GM19023 (cell line): Measurements from ENCODE around the gene KCNMA1.

Experiments
- ATAC-seq: cut with Tn5 transposase; IDR thresholded peaks from one replicate; pipeline ENCODE4 v1.9.1; 2021; ENCODE audit warnings: mild to moderate bottlenecking, moderate library complexity; ENCODE audit not compliant: unreplicated experiment

Gene KCNMA1

DNA sequence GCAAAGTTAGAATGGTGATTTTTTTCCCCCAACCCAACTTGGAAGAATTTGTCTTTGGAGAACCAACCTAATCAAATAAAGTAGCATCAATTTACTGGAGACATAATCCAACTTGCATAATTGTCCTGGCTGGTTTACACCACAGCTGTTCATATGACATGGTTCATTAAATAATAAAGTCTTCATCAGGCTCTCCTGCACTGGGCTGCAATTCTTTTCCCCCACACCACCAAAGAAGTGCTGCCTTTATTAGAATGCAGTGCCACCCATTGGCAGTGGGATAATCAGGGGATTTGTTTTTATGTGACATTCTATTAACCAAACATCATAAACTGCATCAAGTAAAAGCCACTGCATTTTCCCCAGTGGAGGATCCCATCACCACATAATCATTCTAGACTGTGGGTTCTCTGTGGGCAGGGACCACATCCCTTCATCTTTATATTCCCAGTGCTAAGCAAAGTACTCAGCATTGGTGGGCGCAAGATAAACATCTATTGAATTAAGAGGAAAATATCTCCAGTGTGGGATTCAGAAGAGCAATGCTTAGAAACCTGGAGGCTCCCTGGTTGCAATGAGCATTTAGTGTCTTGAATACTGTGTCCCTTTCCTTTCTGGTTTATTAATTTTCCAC lies 322.0 kb downstream of the KCNMA1 start:
- no peak for ATAC-seq

GRCh38 chr10:77313066-77313750 lies 324.4 kb downstream of the KCNMA1 start:
- no peak for ATAC-seq

GRCh38 chr10:77311186-77311585 lies 326.4 kb downstream of the KCNMA1 start:
- ATAC-seq: no peak

DNA sequence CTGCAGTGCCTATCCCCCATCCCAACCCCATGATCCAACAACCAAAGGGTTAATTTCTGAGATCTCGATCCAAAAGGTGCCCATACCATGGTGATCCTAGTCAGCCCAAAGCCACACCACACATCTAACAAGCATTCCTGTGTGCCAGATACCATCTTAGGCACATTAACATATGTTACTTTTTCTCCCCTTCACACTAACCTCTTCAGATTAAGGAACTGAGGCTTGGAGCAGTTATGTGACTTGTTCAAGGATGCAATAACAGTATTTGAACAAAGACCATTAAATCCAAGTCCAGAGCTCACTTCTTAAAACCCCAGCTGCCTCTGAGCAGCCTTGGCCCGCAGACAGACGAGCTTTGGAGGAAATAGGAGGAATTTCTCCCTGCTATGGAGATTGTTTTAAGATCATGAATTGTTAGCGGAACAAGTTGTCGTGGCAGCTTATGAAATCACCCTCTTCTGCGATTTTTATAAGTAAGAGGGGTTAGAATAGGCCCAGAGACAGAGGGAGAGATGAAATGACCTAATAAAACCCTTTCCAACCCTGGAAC lies 327.2 kb downstream of the KCNMA1 start:
- ATAC-seq: no peak

GRCh38 chr10:77309509-77309908 lies 328.1 kb downstream of the KCNMA1 start:
- ATAC-seq: no peak

DNA sequence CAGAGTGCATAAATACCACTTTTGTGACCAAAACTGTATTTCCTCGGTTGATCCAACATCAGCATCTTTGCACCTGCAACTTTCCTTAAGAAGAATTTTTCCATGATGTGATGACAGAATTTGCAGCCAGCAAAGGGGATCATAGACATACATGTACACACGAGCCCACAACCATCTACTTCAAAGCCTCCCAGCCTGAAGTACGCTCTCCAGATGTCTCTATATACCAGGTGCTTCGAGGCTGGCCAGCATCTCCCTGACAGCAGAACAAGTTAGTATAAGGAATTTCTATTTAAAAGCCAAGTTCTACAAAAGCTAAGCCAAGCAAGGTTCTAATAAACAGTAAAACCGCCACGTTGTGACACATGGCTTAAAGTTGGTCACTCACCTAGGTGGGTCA lies 328.5 kb downstream of the KCNMA1 start:
- ATAC-seq: no peak

DNA sequence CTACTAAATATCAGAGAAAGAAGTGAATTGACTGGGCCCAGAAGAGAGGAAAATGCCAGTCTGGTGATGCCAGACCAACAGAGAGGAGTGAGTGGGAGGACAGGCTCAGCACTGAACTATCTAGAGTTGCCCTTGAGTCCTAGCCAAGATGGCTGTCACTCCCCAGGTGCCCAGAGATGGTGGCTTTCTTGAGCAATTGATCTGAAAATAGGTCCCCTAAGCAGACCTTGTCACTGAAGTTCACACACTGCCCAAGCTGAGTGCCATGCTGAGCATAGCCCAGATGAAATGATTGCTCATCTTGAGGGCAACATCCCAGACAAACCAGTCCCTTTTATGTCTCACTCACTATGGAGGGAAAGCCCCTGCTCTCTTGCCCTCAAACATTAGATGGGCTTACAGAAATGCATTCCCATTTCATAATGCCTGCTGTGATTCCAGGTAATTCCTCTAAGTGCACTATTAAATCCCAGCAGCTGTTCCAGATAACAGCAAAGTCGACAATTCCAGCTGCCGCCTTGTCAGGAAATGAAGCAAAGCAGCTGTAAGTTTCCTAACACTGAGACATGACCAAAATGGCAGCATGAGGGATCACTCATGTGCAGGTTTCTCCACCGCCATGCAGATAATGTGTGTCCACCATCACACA lies 329.4 kb downstream of the KCNMA1 start:
- no peak for ATAC-seq

DNA sequence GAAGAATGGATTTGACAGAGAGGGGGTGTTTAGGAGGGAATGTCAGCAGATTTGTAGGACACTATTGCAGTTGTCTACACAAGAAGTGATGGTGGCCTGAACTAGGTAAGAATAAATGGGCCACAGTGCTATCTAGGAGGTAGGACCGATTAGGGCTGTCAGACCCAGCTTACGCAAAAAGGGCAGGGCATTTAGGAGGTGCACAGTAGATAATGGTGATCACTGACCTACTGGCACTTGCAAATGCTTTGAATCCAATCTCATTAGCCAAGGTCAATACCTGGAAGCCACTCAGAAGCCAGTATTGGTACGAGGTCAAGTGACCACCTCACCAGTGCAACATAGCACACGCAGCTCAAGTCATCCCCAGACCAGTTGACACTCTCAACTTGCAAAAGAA lies 330.9 kb downstream of the KCNMA1 start:
- ATAC-seq: no peak

GRCh38 chr10:77305650-77306632 lies 331.7 kb downstream of the KCNMA1 start:
- no peak for ATAC-seq

DNA sequence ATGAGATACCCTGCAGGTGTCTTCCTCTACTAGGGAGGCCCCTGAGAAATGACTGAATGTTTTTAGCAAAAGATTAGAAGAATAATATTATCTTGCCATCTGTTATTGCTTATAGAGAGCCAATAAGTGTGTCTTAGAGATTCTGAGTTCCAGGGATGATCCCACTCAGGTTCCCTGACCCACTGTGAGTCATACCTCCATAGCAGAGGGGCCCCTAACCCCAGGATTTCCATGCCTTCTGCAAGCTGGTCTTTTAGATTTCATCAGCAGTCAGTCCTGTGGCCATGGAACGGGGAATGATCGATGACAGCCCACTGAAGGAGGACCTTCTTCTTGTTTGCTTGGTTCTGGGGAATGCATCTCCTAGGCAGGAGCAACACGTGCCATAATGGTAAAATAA lies 333.4 kb downstream of the KCNMA1 start:
- ATAC-seq: no peak

DNA sequence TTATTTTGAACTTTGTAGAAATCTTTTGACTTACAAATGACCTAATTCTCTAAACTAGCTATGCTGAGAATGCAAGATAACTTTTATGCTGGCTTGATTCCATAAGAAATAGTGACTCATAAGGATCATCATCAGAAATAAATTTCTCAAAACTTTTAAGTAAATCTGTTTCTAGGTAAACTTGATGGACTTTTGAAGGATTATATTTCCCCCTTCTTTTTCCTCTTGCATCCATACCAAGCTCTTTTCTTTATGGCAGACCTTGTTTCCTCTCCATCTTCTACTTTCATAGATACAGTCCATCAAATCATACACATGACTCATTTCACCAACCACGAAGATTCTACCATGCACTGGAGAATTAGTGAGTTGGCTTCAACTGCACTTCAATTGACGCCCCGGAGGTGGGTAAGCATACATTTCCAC lies 336.3 kb downstream of the KCNMA1 start:
- ATAC-seq: no peak

DNA sequence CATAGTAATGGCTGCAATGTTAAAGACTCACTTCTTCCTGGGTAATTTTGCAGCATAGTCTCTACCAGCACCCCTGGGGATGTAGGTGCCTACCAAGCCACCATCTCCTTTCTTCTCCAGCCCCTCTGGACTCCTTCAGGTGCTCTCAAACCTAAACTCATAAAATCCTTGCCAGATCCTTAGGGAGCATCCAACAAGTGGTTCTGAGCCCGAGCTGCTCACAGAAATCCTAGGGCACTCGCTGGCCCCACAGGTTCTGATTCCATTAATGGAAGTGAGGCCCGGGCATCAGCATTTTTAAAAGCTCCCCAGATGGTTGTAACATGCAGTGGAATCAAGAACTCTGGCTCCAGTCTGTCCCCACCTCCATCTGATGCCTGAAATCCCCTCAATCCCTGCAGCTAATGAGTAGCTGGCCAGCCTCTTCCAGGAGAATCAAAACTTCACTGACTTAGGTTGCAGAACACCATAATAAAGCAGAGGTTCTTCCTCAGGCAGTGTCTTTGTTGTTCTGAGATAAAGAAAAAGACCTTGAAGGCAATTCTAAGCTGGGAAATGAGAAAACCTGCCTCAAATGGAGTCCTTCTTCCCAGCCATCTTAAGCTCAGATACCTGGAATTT lies 336.8 kb downstream of the KCNMA1 start:
- ATAC-seq: no peak

- ATAC-seq: no peak
These were observed 338.3 kb downstream of the KCNMA1 start for GRCh38 chr10:77299320-77299719.

DNA sequence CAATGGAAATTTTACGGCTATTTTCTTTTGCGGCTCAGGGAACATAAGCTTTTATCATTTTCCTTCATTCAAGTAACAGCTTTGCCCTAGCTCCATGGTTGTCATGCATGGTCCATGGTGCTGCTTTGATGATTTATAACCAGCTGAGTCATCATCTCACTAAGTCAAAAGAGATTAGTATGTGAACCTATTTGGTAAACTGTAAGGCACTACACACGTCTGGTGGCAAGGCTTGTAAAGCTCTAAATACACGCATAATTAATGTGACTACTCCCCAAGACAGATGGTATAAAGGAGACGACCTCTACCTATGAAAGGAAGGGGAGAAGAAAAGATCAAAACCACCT lies 340.2 kb downstream of the KCNMA1 start:
- no peak for ATAC-seq

DNA sequence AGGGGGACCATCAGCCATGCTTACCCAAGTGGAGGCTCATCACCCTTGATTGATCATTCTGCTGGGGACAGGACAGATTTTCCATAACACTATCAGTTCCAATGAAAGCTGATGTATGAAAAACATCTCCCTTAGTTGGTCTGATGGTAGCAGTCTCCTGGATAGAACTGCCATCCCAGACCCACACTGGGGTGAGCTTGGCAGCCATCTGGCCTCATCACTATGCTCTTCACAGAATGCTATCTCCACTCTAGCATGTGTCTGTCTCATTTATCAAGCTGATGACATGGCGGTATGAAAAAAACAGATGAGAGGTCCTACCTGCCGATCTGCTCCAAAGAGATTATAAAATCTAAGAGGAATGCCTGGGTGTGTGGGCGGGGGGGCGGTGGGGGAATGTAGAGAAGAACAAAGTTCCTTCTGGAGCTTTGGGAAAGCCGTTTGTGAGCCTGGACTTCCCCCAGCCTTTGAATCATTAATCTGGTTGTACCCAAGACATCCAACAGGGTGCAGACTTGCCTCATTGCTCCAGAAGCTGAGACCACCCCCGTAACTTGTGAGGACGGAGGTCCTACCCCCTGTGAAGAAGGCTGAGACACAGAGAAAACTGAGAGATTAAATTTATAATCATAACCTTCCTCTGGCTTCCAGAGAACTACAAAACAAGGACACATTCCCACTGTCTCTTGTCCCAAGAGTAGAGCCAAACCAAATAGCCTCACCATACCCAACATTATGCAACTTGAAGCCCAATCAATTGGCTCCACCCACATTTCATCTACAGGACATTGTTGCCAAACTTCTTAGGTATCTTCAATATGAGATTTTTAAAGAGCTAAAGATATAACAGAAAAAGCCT lies 340.8 kb downstream of the KCNMA1 start:
- ATAC-seq: no peak

- ATAC-seq: no peak
These were observed 343.8 kb downstream of the KCNMA1 start for GRCh38 chr10:77293773-77294172.

DNA sequence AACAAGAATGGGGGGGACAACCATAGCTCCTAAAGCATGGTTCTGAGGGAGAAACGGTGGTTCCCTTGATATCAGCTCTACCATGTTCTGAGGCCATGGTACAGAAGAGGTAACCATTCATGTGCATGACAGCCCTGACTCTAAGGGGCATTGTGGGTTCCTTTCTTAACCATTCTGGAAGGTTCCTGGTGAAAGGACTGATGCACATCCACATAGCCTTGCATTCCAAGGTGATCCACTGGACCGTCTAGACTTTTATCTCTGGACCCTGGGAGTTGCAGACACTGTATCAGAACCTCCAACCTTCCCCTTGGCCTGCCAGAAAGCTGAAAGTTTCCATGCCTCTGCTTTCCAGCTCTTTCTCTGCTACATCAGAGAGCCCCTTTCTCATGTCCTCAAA lies 344.3 kb downstream of the KCNMA1 start:
- no peak for ATAC-seq

GRCh38 chr10:77291596-77292505 lies 345.8 kb downstream of the KCNMA1 start:
- ATAC-seq: no peak
